Esophagus muscularis mucosa (tissue), 4 donors: ENCODE results near the gene FANCD2OS. TPM values are rescaled to one million over a fixed set of nuclear protein-coding genes. Genes with fewer than 3 reads are reported as not detected.

ENCODE experiments used
- DNase-seq: peaks from one replicate; pipeline ENCODE4 v3.0.0-alpha.2; 2017; ENCODE audit errors: extremely low spot score
- H3K27ac ChIP-seq, 4 donors: fragments of 200-600 bp; sonication (generic); replicated peaks in 1 of 4; 1 replicate in 3 of 4; 2 replicates in 1 of 4; pipeline ENCODE4 v1.5.1; 2016 to 2019; ENCODE audit warnings: mild to moderate bottlenecking in 1 of 4
- H3K27me3 ChIP-seq, 4 donors: fragments of 200-600 bp; sonication (generic); one replicate each; pipeline versions ENCODE4 v1.5.1 to v1.6.0; 2016 to 2019
- H3K36me3 ChIP-seq, 4 donors: fragments of 200-600 bp; sonication (generic); one replicate each; pipeline ENCODE4 v1.5.1; 2016 to 2019
- H3K4me1 ChIP-seq, 4 donors: fragments of 200-600 bp; sonication (generic); one replicate each; pipeline ENCODE4 v1.5.1; 2016 to 2019
- H3K4me3 ChIP-seq, 4 donors: fragments of 200-600 bp; sonication (generic); 1 replicate in 2 of 4; 2 replicates in 2 of 4; pipeline ENCODE4 v1.5.1; 2016 to 2019; ENCODE audit warnings: mild to moderate bottlenecking in 4 of 4, moderate library complexity in 1 of 4
- H3K9me3 ChIP-seq, 4 donors: fragments of 200-600 bp; sonication (generic); 1 replicate in 3 of 4; 2 replicates in 1 of 4; pipeline ENCODE4 v1.5.1; 2016 to 2019
- CTCF ChIP-seq, 3 experiments: fragments of 200-600 bp in 2 of 3; fragments of 450-650 bp in 1 of 3; sonication (generic) in 2 of 3; IDR thresholded peaks; one replicate each; pipeline ENCODE4 v1.5.1; 2017 to 2019; ENCODE audit warnings: antibody characterized with exemption in 3 of 3, mild to moderate bottlenecking in 2 of 3, moderate library complexity in 1 of 3
- EP300 ChIP-seq: sonication (generic); formaldehyde crosslinking; IDR thresholded peaks from one replicate; pipeline ENCODE4 v1.6.1; 2017; ENCODE audit warnings: antibody characterized with exemption
- POLR2A ChIP-seq: fragments of 450-650 bp; IDR thresholded peaks from one replicate; pipeline ENCODE4 v1.6.1; 2017; ENCODE audit warnings: antibody characterized with exemption, moderate library complexity, mild to moderate bottlenecking, low read depth
- POLR2AphosphoS5 ChIP-seq, 2 donors: sonication (generic); formaldehyde crosslinking; IDR thresholded peaks; one replicate each; pipeline ENCODE4 v1.6.1; 2017; ENCODE audit warnings: antibody characterized with exemption in 2 of 2
- whole genome bisulfite sequencing: methylation state at CpG from one replicate; pipeline ENCODE4 v1.1.5; 2018; 5-methylcytosine and 5-hydroxymethylcytosine counted together
- intact Hi-C: fragments of 100-400 bp; cut with DNase I; formaldehyde crosslinking; loops from one replicate; pipeline ENCODE4 v1.15.1; 2023
- total RNA-seq, 4 donors: library from RNA; depleted of rRNA; stranded (reverse); fragments of >200 nt; gene quantifications; one replicate each; pipeline versions ENCODE4 v1.1.0 to v1.2.1, GENCODE V29; 2016

Gene FANCD2OS, protein sequence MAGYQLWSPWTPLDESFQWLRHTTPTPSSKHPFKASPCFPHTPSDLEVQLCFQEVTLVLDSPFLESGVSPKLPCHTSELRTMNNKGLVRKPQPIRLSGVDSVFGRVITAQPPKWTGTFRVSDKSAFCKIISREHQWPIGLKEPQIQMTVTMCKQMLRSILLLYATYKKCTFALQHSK
- not detected for total RNA-seq

DNA sequence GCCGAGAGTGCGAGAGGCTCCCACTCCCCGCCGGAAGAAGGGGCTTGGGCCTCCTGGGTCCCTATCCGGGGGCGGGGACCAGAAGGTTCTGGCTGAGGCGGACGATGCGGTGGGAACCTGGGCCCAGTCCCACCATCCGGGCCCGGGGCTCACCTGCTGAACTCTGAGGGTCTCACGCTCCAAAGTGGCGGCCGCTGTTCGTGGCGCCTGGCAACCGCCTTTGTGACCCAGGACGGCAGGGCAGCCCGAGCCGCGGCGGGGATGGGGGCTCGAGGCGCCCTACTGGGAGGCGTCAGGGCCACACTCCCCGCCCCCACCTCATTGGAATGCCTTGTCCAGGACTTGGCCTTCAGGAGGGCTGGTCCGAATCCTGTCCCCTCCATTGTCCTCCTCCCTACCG is at the start of gene FANCD2OS:
Gene FANCD2OS, minus strand, starts transcription at position 165 of the 400 bp plus-strand sequence. CDS start 3,481 bp downstream, outside the sequence.
- no peaks in the 10 kb centered on the region for H3K36me3 ChIP-seq
- no peak for TF ChIP-seq EP300
- TF ChIP-seq CTCF (IDR thresholded peaks at IDR 0.05), result no peak
- TF ChIP-seq POLR2A, result no peak
- no peak for TF ChIP-seq POLR2AphosphoS5 (IDR thresholded peaks at IDR 0.05)
- DNase-seq, result no peak
- no peaks in the 10 kb centered on the region for H3K9me3 ChIP-seq
- intact Hi-C loops, result no loop called here
- H3K27me3 ChIP-seq, result peaks cover 0 to 8% (median 0%) of the 10 kb centered on the region in 4 donors
- no peaks in the 10 kb centered on the region for H3K4me1 ChIP-seq
- no peak within 1 kb of the TSS for H3K27ac ChIP-seq
- no peak within 1 kb of the TSS for H3K4me3 ChIP-seq
- WGBS, result 53% methylated on average over 21 of the region's 28 CpGs

DNA sequence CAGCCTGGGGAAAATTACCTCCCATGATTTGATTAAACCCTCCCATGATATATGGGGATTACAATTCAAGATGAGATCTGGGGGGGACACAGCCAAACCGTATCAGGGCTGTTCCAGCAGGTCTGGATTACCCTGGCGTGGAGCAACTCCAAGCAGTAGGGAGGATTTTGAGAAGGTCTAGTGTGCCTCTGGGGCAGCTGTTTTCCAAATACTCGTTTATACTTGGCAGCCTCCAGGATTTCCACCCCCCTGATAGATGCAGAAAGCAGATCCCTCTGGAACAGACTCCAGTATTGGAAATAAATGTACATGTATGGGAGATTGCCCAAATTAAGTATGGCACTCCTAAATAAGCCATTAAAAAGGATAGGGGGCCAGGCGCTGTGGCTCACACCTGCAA is 49.0 kb upstream of the FANCD2OS start:
- intact Hi-C loops, result no loop called here
- no peak overlapping the region for H3K4me3 ChIP-seq
- DNase-seq, result no peak
- H3K4me1 ChIP-seq, result no peaks in the 10 kb centered on the region
- no peaks in the 10 kb centered on the region for H3K27me3 ChIP-seq
- H3K27ac ChIP-seq, result no peak overlapping the region
- peaks cover 6 to 29% (median 20%) of the 10 kb centered on the region in 4 donors for H3K36me3 ChIP-seq
- 57% methylated on average over 4 of the region's 4 CpGs for WGBS
- H3K9me3 ChIP-seq, result no peaks in the 10 kb centered on the region
- no peak for TF ChIP-seq POLR2AphosphoS5 (IDR thresholded peaks at IDR 0.05)
- no peak for TF ChIP-seq EP300
- no peak for TF ChIP-seq CTCF (IDR thresholded peaks at IDR 0.05)
- no peak for TF ChIP-seq POLR2A

DNA sequence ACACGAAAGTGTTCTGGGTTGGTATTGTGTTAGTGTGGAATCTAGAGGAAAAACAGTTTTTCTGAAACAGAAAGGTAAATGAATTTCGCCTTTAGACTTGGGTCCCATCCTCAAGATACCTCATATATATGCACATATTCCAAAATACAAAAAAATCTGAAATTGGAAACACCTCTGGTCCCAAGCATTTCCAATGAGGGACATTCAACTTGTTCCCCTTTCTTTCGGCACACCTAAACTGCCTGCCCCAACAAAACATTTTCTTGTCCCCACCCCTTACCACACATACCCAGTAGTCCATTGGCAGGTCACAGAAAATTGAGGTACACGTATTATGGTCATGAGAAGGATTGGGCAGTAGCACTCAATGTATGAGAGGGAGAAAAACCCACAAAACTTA is 47.6 kb upstream of the FANCD2OS start:
- DNase-seq, result no peak
- 94% methylated on average over 4 of the region's 4 CpGs for WGBS
- Histone ChIP-seq H3K27ac (no peak overlapping the region), H3K4me1 (no peaks in the 10 kb centered on the region), H3K36me3 (peaks cover 20 to 43% (median 33%) of the 10 kb centered on the region in 4 donors), H3K27me3 (no peaks in the 10 kb centered on the region), H3K4me3 (no peak overlapping the region), H3K9me3 (no peaks in the 10 kb centered on the region)
- intact Hi-C loops, result no loop called here
- TF ChIP-seq EP300 (no peak), POLR2AphosphoS5 (IDR thresholded peaks at IDR 0.05) (no peak), POLR2A (no peak), CTCF (IDR thresholded peaks at IDR 0.05) (no peak)

- H3K9me3 ChIP-seq, result no peaks in the 10 kb centered on the region
- no peak for DNase-seq
- no peaks in the 10 kb centered on the region for H3K27me3 ChIP-seq
- TF ChIP-seq EP300, result no peak
- no peak for TF ChIP-seq CTCF (IDR thresholded peaks at IDR 0.05)
- TF ChIP-seq POLR2A, result no peak
- no peak for TF ChIP-seq POLR2AphosphoS5 (IDR thresholded peaks at IDR 0.05)
- H3K36me3 ChIP-seq, result peaks cover 25 to 49% (median 39%) of the 10 kb centered on the region in 4 donors
- WGBS, result 92% methylated on average over 4 of the region's 4 CpGs
- intact Hi-C loops, result no loop called here
- no peak overlapping the region for H3K27ac ChIP-seq
- no peak overlapping the region for H3K4me3 ChIP-seq
- H3K4me1 ChIP-seq, result no peaks in the 10 kb centered on the region
These were observed 47.0 kb upstream of the FANCD2OS start for GRCh38 chr3:10155123-10155472.
